ENCODE results near the gene COL6A1. TPM values are rescaled to one million over a fixed set of nuclear protein-coding genes. Genes with fewer than 3 reads are reported as not detected.

Gene COL6A1
- total RNA-seq, 2 experiments from 2014 or later = not detected

- no peak overlapping the region for H3K27ac ChIP-seq (ENCODE audit: low read depth, low read length, poor library complexity, severe bottlenecking)
- intact Hi-C loops (cut with micrococcal nuclease; ENCODE audit: unreplicated experiment) = no loop called here
- no TSS peak for BruUV-seq (replicated peaks)
- H4K20me1 ChIP-seq (ENCODE audit: insufficient read depth, low read length) = no peaks in the 10 kb centered on the region
- no peaks in the 10 kb centered on the region for H3K4me1 ChIP-seq (ENCODE audit: insufficient read depth, low read length, poor library complexity, severe bottlenecking)
- ChIA-PET POLR2A (no interaction called here), CTCF (ENCODE audit: unreplicated experiment) (no interaction called here)
- H3K79me2 ChIP-seq (ENCODE audit: insufficient read depth, low read depth, low read length) = no peaks in the 10 kb centered on the region
- H2AFZ ChIP-seq (ENCODE audit: low read length) = no peak overlapping the region
- H3K9me2 ChIP-seq (ENCODE audit: insufficient read depth, low read length) = no peaks in the 10 kb centered on the region
- no peaks in the 10 kb centered on the region for H3K36me3 ChIP-seq (ENCODE audit: insufficient read depth, low read length)
- H3K9me3 ChIP-seq (ENCODE audit: low read length) = no peaks in the 10 kb centered on the region
- H3K4me3 ChIP-seq (ENCODE audit: low read depth, low read length, poor library complexity, severe bottlenecking) = no peak overlapping the region
- DNase-seq (ENCODE audit: low spot score) = no peak
- H3K4me2 ChIP-seq (ENCODE audit: low read length) = no peak overlapping the region
- TF ChIP-seq, protein P1, sequence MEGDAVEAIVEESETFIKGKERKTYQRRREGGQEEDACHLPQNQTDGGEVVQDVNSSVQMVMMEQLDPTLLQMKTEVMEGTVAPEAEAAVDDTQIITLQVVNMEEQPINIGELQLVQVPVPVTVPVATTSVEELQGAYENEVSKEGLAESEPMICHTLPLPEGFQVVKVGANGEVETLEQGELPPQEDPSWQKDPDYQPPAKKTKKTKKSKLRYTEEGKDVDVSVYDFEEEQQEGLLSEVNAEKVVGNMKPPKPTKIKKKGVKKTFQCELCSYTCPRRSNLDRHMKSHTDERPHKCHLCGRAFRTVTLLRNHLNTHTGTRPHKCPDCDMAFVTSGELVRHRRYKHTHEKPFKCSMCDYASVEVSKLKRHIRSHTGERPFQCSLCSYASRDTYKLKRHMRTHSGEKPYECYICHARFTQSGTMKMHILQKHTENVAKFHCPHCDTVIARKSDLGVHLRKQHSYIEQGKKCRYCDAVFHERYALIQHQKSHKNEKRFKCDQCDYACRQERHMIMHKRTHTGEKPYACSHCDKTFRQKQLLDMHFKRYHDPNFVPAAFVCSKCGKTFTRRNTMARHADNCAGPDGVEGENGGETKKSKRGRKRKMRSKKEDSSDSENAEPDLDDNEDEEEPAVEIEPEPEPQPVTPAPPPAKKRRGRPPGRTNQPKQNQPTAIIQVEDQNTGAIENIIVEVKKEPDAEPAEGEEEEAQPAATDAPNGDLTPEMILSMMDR (conservative IDR thresholded peaks at IDR 0.05; ENCODE audit: low read length) = no peak
- no peak for TF ChIP-seq EZH2phosphoT487 (IDR thresholded peaks at IDR 0.05; ENCODE audit: borderline replicate concordance, low read depth, low read length)
These were observed 19.4 kb downstream of the COL6A1 start for GRCh38 chr21:46000731-46001641.

DNA sequence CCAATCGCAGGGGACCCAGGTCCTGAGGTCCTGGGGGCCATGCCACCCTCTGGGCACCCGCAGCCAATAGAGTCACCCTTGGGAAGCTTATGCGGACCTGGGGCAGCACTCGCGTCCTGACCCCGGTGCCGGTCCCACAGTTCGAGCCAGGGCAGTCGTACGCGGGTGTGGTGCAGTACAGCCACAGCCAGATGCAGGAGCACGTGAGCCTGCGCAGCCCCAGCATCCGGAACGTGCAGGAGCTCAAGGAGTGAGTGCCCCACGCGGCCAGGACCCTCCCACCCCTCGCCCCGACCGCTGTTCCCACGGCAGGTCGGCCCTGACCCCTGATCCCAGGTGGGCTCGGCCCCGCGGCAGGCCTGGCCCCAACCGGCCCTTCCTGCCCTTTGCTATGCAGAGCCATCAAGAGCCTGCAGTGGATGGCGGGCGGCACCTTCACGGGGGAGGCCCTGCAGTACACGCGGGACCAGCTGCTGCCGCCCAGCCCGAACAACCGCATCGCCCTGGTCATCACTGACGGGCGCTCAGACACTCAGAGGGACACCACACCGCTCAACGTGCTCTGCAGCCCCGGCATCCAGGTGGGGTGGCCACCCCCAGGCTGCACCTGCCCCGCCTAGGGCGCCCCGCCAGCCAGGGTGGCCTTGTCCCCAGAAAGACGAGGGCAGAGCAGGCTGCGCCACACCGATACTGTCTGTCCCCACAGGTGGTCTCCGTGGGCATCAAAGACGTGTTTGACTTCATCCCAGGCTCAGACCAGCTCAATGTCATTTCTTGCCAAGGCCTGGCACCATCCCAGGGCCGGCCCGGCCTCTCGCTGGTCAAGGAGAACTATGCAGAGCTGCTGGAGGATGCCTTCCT is 20.5 kb downstream of the COL6A1 start:
- no peaks in the 10 kb centered on the region for H3K36me3 ChIP-seq (ENCODE audit: insufficient read depth, low read length)
- H3K4me2 ChIP-seq (ENCODE audit: low read length) = no peak overlapping the region
- H4K20me1 ChIP-seq (ENCODE audit: insufficient read depth, low read length) = no peaks in the 10 kb centered on the region
- BruUV-seq (replicated peaks) = no TSS peak
- POLR2A ChIA-PET = no interaction called here
- H3K4me3 ChIP-seq (ENCODE audit: low read depth, low read length, poor library complexity, severe bottlenecking) = no peak overlapping the region
- TF ChIP-seq, protein P1 (conservative IDR thresholded peaks at IDR 0.05; ENCODE audit: low read length) = no peak
- H3K27ac ChIP-seq (ENCODE audit: low read depth, low read length, poor library complexity, severe bottlenecking) = no peak overlapping the region
- intact Hi-C loops (cut with micrococcal nuclease; ENCODE audit: unreplicated experiment) = no loop called here
- H3K9me3 ChIP-seq (ENCODE audit: low read length) = no peaks in the 10 kb centered on the region
- H3K79me2 ChIP-seq (ENCODE audit: insufficient read depth, low read depth, low read length) = no peaks in the 10 kb centered on the region
- DNase-seq (ENCODE audit: low spot score) = no peak
- CTCF ChIA-PET (ENCODE audit: unreplicated experiment) = no interaction called here
- H3K9me2 ChIP-seq (ENCODE audit: insufficient read depth, low read length) = no peaks in the 10 kb centered on the region
- no peaks in the 10 kb centered on the region for H3K4me1 ChIP-seq (ENCODE audit: insufficient read depth, low read length, poor library complexity, severe bottlenecking)
- no peak overlapping the region for H2AFZ ChIP-seq (ENCODE audit: low read length)
